H1 (cell line): Measurements from ENCODE around the gene RPIA. TPM values are rescaled to one million over a fixed set of nuclear protein-coding genes. Genes with fewer than 3 reads are reported as not detected.

Experiments
- CTCF ChIA-PET: fragments of 300-600 bp; sonication (Branson Sonifier 250); formaldehyde crosslinking; loops from one replicate; lab custom pipeline; 2021; ENCODE audit not compliant: partially characterized antibody; lab: Charles Lee
- POLR2A ChIA-PET: fragments of 300-600 bp; sonication (Branson Sonifier 250); formaldehyde crosslinking; loops from one replicate; lab custom pipeline; 2021; ENCODE audit warnings: inconsistent platforms; ENCODE audit not compliant: partially characterized antibody; lab: Charles Lee
- DNase-seq, 2 experiments: peaks; one replicate each; pipeline versions ENCODE4 v3.0.0 to v3.0.0-alpha.2; 2010 to 2022; ENCODE audit warnings: low spot score in 2 of 2, low read depth in 1 of 2, mixed read lengths in 1 of 2
- FAIRE-seq: peaks from 2 replicates; lab custom pipeline; 2011; peaks lifted over from hg19 to GRCh38; lab: Jason Lieb, UNC
- H2AFZ ChIP-seq: 2 replicates; pipeline ENCODE4 v1.8.1; 2012; ENCODE audit warnings: low read length, inconsistent platforms
- H2AK5ac ChIP-seq: 2 replicates; pipeline ENCODE4 v1.6.1; 2013; ENCODE audit warnings: low read depth, low read length
- H2BK120ac ChIP-seq: replicated peaks from 2 replicates; pipeline ENCODE3; 2013; ENCODE audit warnings: low read depth, low read length, inconsistent platforms
- H2BK12ac ChIP-seq: 2 replicates; pipeline ENCODE4 v1.6.1; 2013; ENCODE audit warnings: low read depth, low read length
- H2BK15ac ChIP-seq: 2 replicates; pipeline ENCODE4 v1.6.1; 2013; ENCODE audit warnings: low read length
- H2BK20ac ChIP-seq: 2 replicates; pipeline ENCODE4 v1.6.1; 2013; ENCODE audit warnings: low read length
- H2BK5ac ChIP-seq: 2 replicates; pipeline ENCODE4 v1.6.1; 2013; ENCODE audit warnings: low read depth, low read length
- H3K14ac ChIP-seq: 2 replicates; pipeline ENCODE4 v1.6.1; 2013; ENCODE audit warnings: inconsistent platforms; ENCODE audit not compliant: insufficient read length
- H3K18ac ChIP-seq: 2 replicates; pipeline ENCODE4 v1.6.1; 2013; ENCODE audit warnings: low read length; ENCODE audit errors: extremely low read depth
- H3K23ac ChIP-seq: 2 replicates; pipeline ENCODE4 v1.6.1; 2013; ENCODE audit warnings: inconsistent platforms; ENCODE audit not compliant: insufficient read length
- H3K23me2 ChIP-seq: 2 replicates; pipeline ENCODE4 v1.6.1; 2013; ENCODE audit warnings: low read depth, low read length
- H3K27ac ChIP-seq: 2 replicates; pipeline ENCODE4 v1.6.1; 2011; ENCODE audit warnings: low read depth, low read length, inconsistent platforms
- H3K27me3 ChIP-seq, 4 experiments: replicated peaks in 1 of 4; 1 replicate in 1 of 4; 2 replicates in 3 of 4; pipeline versions ENCODE4 v1.6.1 to v1.8.1; 2011 to 2013; ENCODE audit warnings: low read length in 3 of 4, mild to moderate bottlenecking in 3 of 4, inconsistent platforms in 2 of 4, mixed read lengths in 2 of 4, moderate library complexity in 1 of 4; ENCODE audit not compliant: control insufficient read depth in 3 of 4, insufficient read depth in 3 of 4; ENCODE audit errors: extremely low read depth in 1 of 4
- H3K36me3 ChIP-seq, 4 experiments: 2 replicates each; pipeline versions ENCODE4 v1.6.1 to v1.8.1; 2011 to 2013; ENCODE audit warnings: mild to moderate bottlenecking in 4 of 4, low read length in 3 of 4, moderate library complexity in 2 of 4, control low read depth in 1 of 4, inconsistent platforms in 1 of 4; ENCODE audit not compliant: insufficient read depth in 4 of 4, control insufficient read depth in 2 of 4
- H3K4ac ChIP-seq: replicated peaks from 2 replicates; pipeline ENCODE3; 2013; ENCODE audit warnings: low read length, low read depth, mixed read lengths, inconsistent platforms; ENCODE audit not compliant: insufficient read length
- H3K4me1 ChIP-seq, 4 experiments: replicated peaks in 1 of 4; 1 replicate in 1 of 4; 2 replicates in 3 of 4; pipeline versions ENCODE4 v1.6.1 to v1.8.1; 2011 to 2013; ENCODE audit warnings: low read length in 3 of 4, inconsistent platforms in 2 of 4, mixed read lengths in 1 of 4; ENCODE audit not compliant: insufficient read depth in 4 of 4, control insufficient read depth in 3 of 4
- H3K4me2 ChIP-seq, 2 experiments: 2 replicates each; pipeline versions ENCODE4 v1.6.1 to v1.8.1; 2011 to 2013; ENCODE audit warnings: low read depth in 2 of 2, low read length in 2 of 2, control low read depth in 1 of 2, inconsistent platforms in 1 of 2, mild to moderate bottlenecking in 1 of 2; ENCODE audit not compliant: insufficient read depth in 1 of 2
- H3K4me3 ChIP-seq, 4 experiments: fragments of 200-600, 300-600 bp in 1 of 4; sonication (generic), shearing (Covaris generic), sonication (Bioruptor Twin) in 1 of 4; 2 replicates each; pipeline versions ENCODE4 v1.5.1 to v1.8.1; 2011 to 2016; ENCODE audit warnings: low read length in 4 of 4, low read depth in 3 of 4, control low read depth in 2 of 4, inconsistent platforms in 2 of 4, mild to moderate bottlenecking in 2 of 4, mixed read lengths in 1 of 4, moderate library complexity in 1 of 4; ENCODE audit not compliant: insufficient read depth in 2 of 4; ENCODE audit errors: extremely low read depth in 1 of 4
- H3K56ac ChIP-seq: replicated peaks from 2 replicates; pipeline ENCODE3; 2013; ENCODE audit warnings: low read depth, mild to moderate bottlenecking, mixed read lengths, low read length, inconsistent platforms; ENCODE audit not compliant: insufficient read length
- H3K79me1 ChIP-seq: 2 replicates; pipeline ENCODE4 v1.6.1; 2013; ENCODE audit warnings: low read depth, low read length, control low read depth
- H3K79me2 ChIP-seq, 2 experiments: 2 replicates each; pipeline versions ENCODE4 v1.6.1 to v1.8.1; 2012 to 2013; ENCODE audit warnings: low read length in 2 of 2, mild to moderate bottlenecking in 2 of 2, inconsistent platforms in 1 of 2; ENCODE audit not compliant: insufficient read depth in 2 of 2, control insufficient read depth in 1 of 2
- H3K9ac ChIP-seq, 4 experiments: replicated peaks in 1 of 4; 1 replicate in 1 of 4; 2 replicates in 3 of 4; pipeline versions ENCODE4 v1.6.1 to v1.8.1; 2011 to 2013; ENCODE audit warnings: low read depth in 3 of 4, low read length in 3 of 4, control low read depth in 2 of 4, mild to moderate bottlenecking in 2 of 4, moderate library complexity in 2 of 4, inconsistent platforms in 1 of 4; ENCODE audit errors: extremely low read depth in 1 of 4
- H3K9me3 ChIP-seq, 2 experiments: 2 replicates each; pipeline versions ENCODE4 v1.6.1 to v1.8.1; 2012 to 2013; ENCODE audit warnings: mild to moderate bottlenecking in 2 of 2, moderate library complexity in 2 of 2, control low read depth in 1 of 2, inconsistent platforms in 1 of 2, low read depth in 1 of 2, low read length in 1 of 2, mixed read lengths in 1 of 2; ENCODE audit not compliant: insufficient read depth in 2 of 2
- H4K20me1 ChIP-seq, 2 experiments: replicated peaks in 1 of 2; 2 replicates each; pipeline versions ENCODE3 to v1.8.1; 2011 to 2013; ENCODE audit warnings: inconsistent platforms in 2 of 2, low read length in 2 of 2, mild to moderate bottlenecking in 1 of 2; ENCODE audit not compliant: insufficient read depth in 2 of 2, control insufficient read depth in 1 of 2
- H4K5ac ChIP-seq: 2 replicates; pipeline ENCODE4 v1.6.1; 2013; ENCODE audit warnings: low read length, low read depth, mixed read lengths, inconsistent platforms; ENCODE audit not compliant: insufficient read length
- H4K8ac ChIP-seq: 2 replicates; pipeline ENCODE4 v1.8.0; 2013; ENCODE audit warnings: mild to moderate bottlenecking, moderate library complexity, low read length, inconsistent platforms; ENCODE audit not compliant: insufficient read depth; ENCODE audit errors: extremely low read depth
- H4K91ac ChIP-seq: replicated peaks from 2 replicates; pipeline ENCODE3; 2013; ENCODE audit warnings: low read length, mixed read lengths, inconsistent platforms; ENCODE audit not compliant: insufficient read length
- BACH1 ChIP-seq: IDR thresholded peaks from 2 replicates; pipeline ENCODE4 v1.6.1; 2012; ENCODE audit warnings: low read length, improper control_type of control experiment
- GABPA ChIP-seq: IDR thresholded peaks from 2 replicates; pipeline ENCODE4 v1.6.1; 2011; ENCODE audit warnings: mild to moderate bottlenecking, low read length, moderate library complexity, borderline replicate concordance; ENCODE audit not compliant: insufficient read depth
- HDAC6 ChIP-seq: IDR thresholded peaks from one replicate; pipeline ENCODE4 v1.7.1; 2012; ENCODE audit warnings: low read depth, mild to moderate bottlenecking, inconsistent platforms, low read length, moderate library complexity
- KDM1A ChIP-seq: fragments of 200-600, 300-600 bp; sonication (generic); IDR thresholded peaks from 2 replicates; pipeline ENCODE4 v1.7.1; 2016; ENCODE audit warnings: mild to moderate bottlenecking, low read length, borderline replicate concordance
- NANOG ChIP-seq: IDR thresholded peaks from 2 replicates; pipeline ENCODE4 v1.6.1; 2011; ENCODE audit warnings: low read length, low read depth, mild to moderate bottlenecking, inconsistent platforms; ENCODE audit not compliant: insufficient read depth, poor library complexity, severe bottlenecking
- RFX5 ChIP-seq: IDR thresholded peaks from 2 replicates; pipeline ENCODE4 v1.6.1; 2011; ENCODE audit warnings: low read depth, low read length, improper control_type of control experiment, borderline replicate concordance
- SP4 ChIP-seq: IDR thresholded peaks from 2 replicates; pipeline ENCODE4 v1.6.1; 2012; ENCODE audit warnings: low read length, inconsistent platforms
- TBP ChIP-seq: IDR thresholded peaks from 2 replicates; pipeline ENCODE4 v1.6.1; 2011; ENCODE audit warnings: low read depth, low read length, improper control_type of control experiment
- YY1 ChIP-seq: IDR thresholded peaks from 2 replicates; pipeline ENCODE4 v1.6.1; 2011; ENCODE audit warnings: low read depth, mild to moderate bottlenecking, low read length
- WGBS, 2 experiments: shearing (Covaris generic) in 1 of 2; methylation state at CpG; one replicate each; pipeline versions ENCODE4 v1.1.6 to v1.1.7; 2013 to 2015; ENCODE audit warnings: low lambda C conversion rate in 2 of 2, mixed read lengths in 2 of 2, inconsistent platforms in 1 of 2, low coverage in 1 of 2, missing lambda C conversion rate in 1 of 2; ENCODE audit not compliant: insufficient replicate concordance in 2 of 2, insufficient coverage in 1 of 2, insufficient read length in 1 of 2; ENCODE audit errors: extremely low coverage in 1 of 2, missing lambda C conversion rate in 1 of 2; 5-methylcytosine and 5-hydroxymethylcytosine counted together
- polyA plus RNA-seq, 7 experiments: library from polyadenylated mRNA; depleted of rRNA in 3 of 7; stranded (reverse) in 5 of 7; unstranded in 2 of 7; fragments of >200 nt in 5 of 7; fragments of 200-250 nt in 2 of 7; gene quantifications; 1 replicate in 5 of 7; 2 replicates in 1 of 7; 4 replicates in 1 of 7; pipeline versions ENCODE4 v1.2.1 to v1.2.3, GENCODE V29; 2011 to 2013; ENCODE audit warnings: missing spikeins in 2 of 7, mixed read lengths in 2 of 7
- total RNA-seq: library from RNA; stranded (reverse); fragmentation: NEBNext Ultra II Directional; extraction: Animal tissue kit (Norgen Biotek cat#: 25700); gene quantifications from 2 replicates; pipeline ENCODE4 v1.2.1, GENCODE V29; 2021
- TF ChIP-seq, protein P1 (sequence below), 3 experiments: IDR thresholded peaks; 1 replicate in 2 of 3; 2 replicates in 1 of 3; pipeline versions ENCODE4 v1.5.1 to v1.6.1; 2011; ENCODE audit warnings: low read length in 3 of 3, mild to moderate bottlenecking in 3 of 3, inconsistent platforms in 2 of 3, low read depth in 1 of 3, moderate library complexity in 1 of 3; ENCODE audit not compliant: insufficient read depth in 1 of 3; ENCODE audit errors: control extremely low read depth in 1 of 3
- TF ChIP-seq, protein P2 (sequence below): IDR thresholded peaks from 2 replicates; pipeline ENCODE4 v1.6.1; 2011; ENCODE audit warnings: low read depth, mild to moderate bottlenecking, low read length; ENCODE audit not compliant: insufficient read depth

The RPIA gene
- total and polyA plus RNA-seq, 2 of the 8 experiments (the other 6 are each of a cell fraction or from before 2014, with no cell fraction given): 13.1 to 24.0 TPM

DNA sequence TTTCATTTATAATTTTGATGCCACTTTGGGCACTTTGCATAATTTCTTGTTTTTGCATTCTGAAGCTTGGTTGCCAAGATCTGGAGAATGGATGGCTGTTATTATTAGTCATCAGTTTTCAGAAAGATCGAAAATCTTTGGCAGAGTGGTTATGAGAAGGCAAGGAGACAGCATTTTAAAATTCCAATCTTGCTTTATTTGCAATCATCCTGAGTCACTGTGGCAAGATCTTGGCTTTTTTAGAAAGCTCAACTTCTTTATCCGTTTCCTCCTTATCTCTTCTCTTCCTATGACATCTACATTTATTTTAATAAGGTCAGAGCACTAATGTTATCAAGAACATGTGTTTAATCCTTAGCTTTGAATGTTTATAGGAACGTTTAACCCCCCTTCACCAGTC is 33.1 kb upstream of the RPIA start:
- Histone ChIP-seq H3K4me3 (peak overlapping the region in 1 of 4 experiments; percentile 22; a peak in 1 of 8 replicates), H3K4me1 (peaks cover 0 to 15% (median 7%) of the 10 kb centered on the region in 4 experiments; a peak in 5 of 7 replicates), H3K56ac (no peak overlapping the region), H2BK20ac (no peak overlapping the region), H3K23ac (no peak overlapping the region), H3K27ac (0 out of 2 replicates have a peak overlapping the region, but pooled peaks have one; percentile 58), H3K23me2 (no peaks in the 10 kb centered on the region), H3K36me3 (no peaks in the 10 kb centered on the region), H2BK5ac (no peak overlapping the region), H2BK15ac (no peak overlapping the region), H2AFZ (no peak overlapping the region), H3K9me3 (no peaks in the 10 kb centered on the region), H4K20me1 (no peaks in the 10 kb centered on the region), H3K79me1 (no peaks in the 10 kb centered on the region), H3K9ac (no peak overlapping the region), H3K27me3 (no peaks in the 10 kb centered on the region), H2AK5ac (no peak overlapping the region), H2BK120ac (no peak overlapping the region), H4K8ac (no peak overlapping the region), H3K4ac (no peak overlapping the region), H3K14ac (no peak overlapping the region), H4K5ac (no peak overlapping the region), H2BK12ac (no peak overlapping the region), H3K4me2 (peak overlapping the region in 1 of 2 experiments; percentile 39; a peak in 1 of 4 replicates), H3K79me2 (no peaks in the 10 kb centered on the region), H3K18ac (no peak overlapping the region), H4K91ac (no peak overlapping the region)
- 71% methylated on average over 3 of the region's 3 CpGs; no CpG with 5 or more reads in 1 of the 2 experiments for WGBS, 2 experiments
- ChIA-PET CTCF (interaction anchor here (2.0 to 9.7 kb wide), 2 partner anchors 11 to 13 kb away, joined by 5 to 102 read pairs; no protein-coding TSS in a partner anchor), POLR2A (interaction anchor here (1.1 to 2.5 kb wide), 2 partner anchors 11 to 31 kb away, joined by 3 to 10 read pairs; partner anchors contain the start of gene EIF2AK3)
- FAIRE-seq (no peak), DNase-seq (no peak)
- TF ChIP-seq YY1 (no peak), NANOG (no peak), RFX5 (no peak), BACH1 (no peak), HDAC6 (no peak), KDM1A (no peak), TBP (no peak), SP4 (no peak), GABPA (no peak)
- TF ChIP-seq, protein P1, sequence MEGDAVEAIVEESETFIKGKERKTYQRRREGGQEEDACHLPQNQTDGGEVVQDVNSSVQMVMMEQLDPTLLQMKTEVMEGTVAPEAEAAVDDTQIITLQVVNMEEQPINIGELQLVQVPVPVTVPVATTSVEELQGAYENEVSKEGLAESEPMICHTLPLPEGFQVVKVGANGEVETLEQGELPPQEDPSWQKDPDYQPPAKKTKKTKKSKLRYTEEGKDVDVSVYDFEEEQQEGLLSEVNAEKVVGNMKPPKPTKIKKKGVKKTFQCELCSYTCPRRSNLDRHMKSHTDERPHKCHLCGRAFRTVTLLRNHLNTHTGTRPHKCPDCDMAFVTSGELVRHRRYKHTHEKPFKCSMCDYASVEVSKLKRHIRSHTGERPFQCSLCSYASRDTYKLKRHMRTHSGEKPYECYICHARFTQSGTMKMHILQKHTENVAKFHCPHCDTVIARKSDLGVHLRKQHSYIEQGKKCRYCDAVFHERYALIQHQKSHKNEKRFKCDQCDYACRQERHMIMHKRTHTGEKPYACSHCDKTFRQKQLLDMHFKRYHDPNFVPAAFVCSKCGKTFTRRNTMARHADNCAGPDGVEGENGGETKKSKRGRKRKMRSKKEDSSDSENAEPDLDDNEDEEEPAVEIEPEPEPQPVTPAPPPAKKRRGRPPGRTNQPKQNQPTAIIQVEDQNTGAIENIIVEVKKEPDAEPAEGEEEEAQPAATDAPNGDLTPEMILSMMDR (IDR thresholded peaks at IDR 0.05; ENCODE audit: control extremely low read depth in 1 of 3, insufficient read depth in 1 of 3, low read depth in 1 of 3, low read length in 3 of 3): no peak
- TF ChIP-seq, protein P2, sequence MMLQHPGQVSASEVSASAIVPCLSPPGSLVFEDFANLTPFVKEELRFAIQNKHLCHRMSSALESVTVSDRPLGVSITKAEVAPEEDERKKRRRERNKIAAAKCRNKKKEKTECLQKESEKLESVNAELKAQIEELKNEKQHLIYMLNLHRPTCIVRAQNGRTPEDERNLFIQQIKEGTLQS: no peak
